ENCODE measurements around the gene CDH4. TPM values are rescaled to one million over a fixed set of nuclear protein-coding genes. Genes with fewer than 3 reads are reported as not detected.

The CDH4 gene
- total and polyA plus RNA-seq, 2 donors (not counting 3 experiments of a cell fraction or from before 2014, with no cell fraction given): 0.17 to 0.51 TPM

- CTCF ChIA-PET: no interaction called here
- dilution Hi-C loops (cut with MboI; ENCODE audit: extremely low pct_ligation_motif_present, low sequenced_read_pairs): no loop called here
Observed at GRCh38 chr20:61940976-61941720, 689.1 kb downstream of the CDH4 start.

DNA sequence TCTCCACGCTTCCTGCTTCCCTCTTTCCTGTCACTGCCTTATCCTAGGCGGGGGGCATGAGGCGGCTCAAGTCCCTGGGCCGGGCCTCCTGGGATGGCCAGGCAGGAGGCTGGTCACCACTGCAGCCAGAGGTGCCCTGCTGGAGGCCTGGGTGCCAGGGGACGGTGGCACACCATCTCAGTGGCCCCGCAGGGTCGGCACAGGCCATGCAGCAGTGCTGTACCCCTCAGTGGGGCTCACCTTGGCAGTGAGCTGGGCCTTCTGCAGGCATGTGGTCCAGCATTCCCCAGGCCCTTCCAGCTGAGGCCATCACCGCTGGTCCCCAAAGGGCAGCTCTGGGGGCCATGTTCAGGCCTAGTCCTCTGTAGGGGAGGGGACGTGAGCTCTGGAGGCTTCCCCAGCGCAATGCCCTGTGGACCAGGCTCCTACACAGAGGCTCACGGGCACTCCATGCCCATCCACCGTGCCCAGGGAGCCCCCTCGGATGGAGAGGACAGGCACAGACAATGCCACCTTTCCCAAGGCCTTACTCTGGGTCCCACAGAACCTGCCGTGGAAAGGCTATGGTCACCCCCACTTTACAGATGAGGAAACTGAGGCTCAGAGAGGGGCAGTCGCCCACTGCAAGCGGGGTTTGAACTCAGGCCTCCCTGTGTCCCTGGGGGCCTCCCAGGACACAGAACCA, 689.8 kb downstream of the CDH4 start:
- H3K9me1 ChIP-seq (replicated peaks; ENCODE audit: control insufficient read depth, extremely low read depth, insufficient read depth, low read length): no peaks in the 10 kb centered on the region
- DNase-seq (ENCODE audit: low read depth, low spot score): no peak
- no peak overlapping the region for H3K4me3 ChIP-seq (replicated peaks in 1 of 3; ENCODE audit: insufficient read depth in 1 of 3, low read depth in 1 of 3, low read length in 3 of 3)
- H3K4me2 ChIP-seq (ENCODE audit: insufficient read depth, low read length): no peak overlapping the region
- intact Hi-C loops (cut with micrococcal nuclease): no loop called here
- H3K9ac ChIP-seq (replicated peaks; ENCODE audit: extremely low read depth, insufficient read depth, low read length): no peak overlapping the region
- no peaks in the 10 kb centered on the region for H3K27me3 ChIP-seq (ENCODE audit: control insufficient read depth in 2 of 2, insufficient read depth in 2 of 2, low read length in 2 of 2)
- CTCF ChIA-PET: no interaction called here
- H4K20me1 ChIP-seq (replicated peaks; ENCODE audit: control insufficient read depth, extremely low read depth, insufficient read depth, low read length): no peaks in the 10 kb centered on the region
- H3K79me2 ChIP-seq (ENCODE audit: control insufficient read depth, insufficient read depth, low read length): no peaks in the 10 kb centered on the region
- dilution Hi-C loops (cut with MboI; ENCODE audit: extremely low pct_ligation_motif_present, low sequenced_read_pairs): no loop called here
- POLR2A ChIA-PET: no interaction called here
- H3K9me3 ChIP-seq (replicated peaks; ENCODE audit: control insufficient read depth, insufficient read depth, low read length): no peaks in the 10 kb centered on the region
- no peaks in the 10 kb centered on the region for H3K4me1 ChIP-seq (ENCODE audit: control insufficient read depth, extremely low read depth, insufficient read depth, low read length)
- no peak for TF ChIP-seq POLR2A (IDR thresholded peaks at IDR 0.05; ENCODE audit: low read depth, low read length)
- TF ChIP-seq FOS (IDR thresholded peaks at IDR 0.05; ENCODE audit: borderline replicate concordance, insufficient read depth, low read length): no peak
- TF ChIP-seq MYC (IDR thresholded peaks at IDR 0.05; ENCODE audit: low read depth, low read length): no peak
- TF ChIP-seq EZH2 (IDR thresholded peaks at IDR 0.05; ENCODE audit: borderline replicate concordance, low read depth, low read length, severe bottlenecking): no peak
- no peak for TF ChIP-seq POLR2AphosphoS5 (IDR thresholded peaks at IDR 0.05; ENCODE audit: insufficient read depth, low read depth, low read length)
- TF ChIP-seq CTCF (IDR thresholded peaks at IDR 0.05; ENCODE audit: extremely low read depth in 1 of 2, insufficient read depth in 1 of 2, low read depth in 1 of 2, low read length in 2 of 2): no peak
- TF ChIP-seq JUN (IDR thresholded peaks at IDR 0.05; ENCODE audit: borderline replicate concordance, insufficient read depth, insufficient read length, low read depth): no peak
- TF ChIP-seq GATA2 (IDR thresholded peaks at IDR 0.05; ENCODE audit: insufficient read depth, insufficient read length, low read depth, low read length): no peak
- TF ChIP-seq, protein P1, sequence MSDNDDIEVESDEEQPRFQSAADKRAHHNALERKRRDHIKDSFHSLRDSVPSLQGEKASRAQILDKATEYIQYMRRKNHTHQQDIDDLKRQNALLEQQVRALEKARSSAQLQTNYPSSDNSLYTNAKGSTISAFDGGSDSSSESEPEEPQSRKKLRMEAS (IDR thresholded peaks at IDR 0.05; ENCODE audit: insufficient read depth, insufficient read length): no peak
- no peaks in the 10 kb centered on the region for H3K36me3 ChIP-seq (ENCODE audit: control insufficient read depth in 2 of 2, extremely low read depth in 1 of 2, insufficient read depth in 2 of 2, low read length in 2 of 2)
- no TSS peak for BruUV-seq (replicated peaks)
- no peak overlapping the region for H3K27ac ChIP-seq (ENCODE audit: insufficient read depth, low read depth, low read length)
- no peak for FAIRE-seq
- H2AFZ ChIP-seq (ENCODE audit: low read depth, low read length): no peak overlapping the region

More at GRCh38 chr20:61940976-61941720, 689.1 kb downstream of the CDH4 start:
- H3K27me3 ChIP-seq (ENCODE audit: control insufficient read depth in 2 of 2, insufficient read depth in 2 of 2, low read length in 2 of 2): no peaks in the 10 kb centered on the region
- H3K4me2 ChIP-seq (ENCODE audit: insufficient read depth, low read length): no peak overlapping the region
- no TSS peak for BruUV-seq (replicated peaks)
- DNase-seq (ENCODE audit: low read depth, low spot score) (no peak), FAIRE-seq (no peak)
- POLR2A ChIA-PET: no interaction called here
- TF ChIP-seq, protein P1 (IDR thresholded peaks at IDR 0.05; ENCODE audit: insufficient read depth, insufficient read length): peak; percentile 17
- no peak for TF ChIP-seq FOS (IDR thresholded peaks at IDR 0.05; ENCODE audit: borderline replicate concordance, insufficient read depth, low read length)
- H4K20me1 ChIP-seq (replicated peaks; ENCODE audit: control insufficient read depth, extremely low read depth, insufficient read depth, low read length): no peaks in the 10 kb centered on the region
- H3K27ac ChIP-seq (ENCODE audit: insufficient read depth, low read depth, low read length): no peak overlapping the region
- H3K36me3 ChIP-seq (ENCODE audit: control insufficient read depth in 2 of 2, extremely low read depth in 1 of 2, insufficient read depth in 2 of 2, low read length in 2 of 2): no peaks in the 10 kb centered on the region
- intact Hi-C loops (cut with micrococcal nuclease): no loop called here
- no peaks in the 10 kb centered on the region for H3K9me1 ChIP-seq (replicated peaks; ENCODE audit: control insufficient read depth, extremely low read depth, insufficient read depth, low read length)
- H3K4me3 ChIP-seq (replicated peaks in 1 of 3; ENCODE audit: insufficient read depth in 1 of 3, low read depth in 1 of 3, low read length in 3 of 3): no peak overlapping the region
- H3K9me3 ChIP-seq (replicated peaks; ENCODE audit: control insufficient read depth, insufficient read depth, low read length): no peaks in the 10 kb centered on the region
- H2AFZ ChIP-seq (ENCODE audit: low read depth, low read length): no peak overlapping the region
- no peaks in the 10 kb centered on the region for H3K4me1 ChIP-seq (ENCODE audit: control insufficient read depth, extremely low read depth, insufficient read depth, low read length)
- no peaks in the 10 kb centered on the region for H3K79me2 ChIP-seq (ENCODE audit: control insufficient read depth, insufficient read depth, low read length)
- no peak overlapping the region for H3K9ac ChIP-seq (replicated peaks; ENCODE audit: extremely low read depth, insufficient read depth, low read length)

Data from endothelial cell of umbilical vein (primary cell).